ENCODE data around the gene TLR2.

- TF ChIP-seq, protein P1, sequence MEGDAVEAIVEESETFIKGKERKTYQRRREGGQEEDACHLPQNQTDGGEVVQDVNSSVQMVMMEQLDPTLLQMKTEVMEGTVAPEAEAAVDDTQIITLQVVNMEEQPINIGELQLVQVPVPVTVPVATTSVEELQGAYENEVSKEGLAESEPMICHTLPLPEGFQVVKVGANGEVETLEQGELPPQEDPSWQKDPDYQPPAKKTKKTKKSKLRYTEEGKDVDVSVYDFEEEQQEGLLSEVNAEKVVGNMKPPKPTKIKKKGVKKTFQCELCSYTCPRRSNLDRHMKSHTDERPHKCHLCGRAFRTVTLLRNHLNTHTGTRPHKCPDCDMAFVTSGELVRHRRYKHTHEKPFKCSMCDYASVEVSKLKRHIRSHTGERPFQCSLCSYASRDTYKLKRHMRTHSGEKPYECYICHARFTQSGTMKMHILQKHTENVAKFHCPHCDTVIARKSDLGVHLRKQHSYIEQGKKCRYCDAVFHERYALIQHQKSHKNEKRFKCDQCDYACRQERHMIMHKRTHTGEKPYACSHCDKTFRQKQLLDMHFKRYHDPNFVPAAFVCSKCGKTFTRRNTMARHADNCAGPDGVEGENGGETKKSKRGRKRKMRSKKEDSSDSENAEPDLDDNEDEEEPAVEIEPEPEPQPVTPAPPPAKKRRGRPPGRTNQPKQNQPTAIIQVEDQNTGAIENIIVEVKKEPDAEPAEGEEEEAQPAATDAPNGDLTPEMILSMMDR (conservative IDR thresholded peaks at IDR 0.05; ENCODE audit: low read depth, low read length): no peak
- TF ChIP-seq POLR2A (IDR thresholded peaks at IDR 0.05; ENCODE audit: low read depth, low read length): no peak
- no peak for TF ChIP-seq RAD21 (IDR thresholded peaks at IDR 0.05; ENCODE audit: low read length)
- no peak for TF ChIP-seq FOS (IDR thresholded peaks at IDR 0.05; ENCODE audit: low read depth, low read length)
- TF ChIP-seq MAZ (IDR thresholded peaks at IDR 0.05; ENCODE audit: borderline replicate concordance, low read depth, low read length): no peak
- no peak for TF ChIP-seq BHLHE40 (IDR thresholded peaks at IDR 0.05; ENCODE audit: low read depth, low read length)
- no peak for TF ChIP-seq CEBPB (IDR thresholded peaks at IDR 0.05; ENCODE audit: low read depth, low read length)
- no peak for TF ChIP-seq RCOR1 (IDR thresholded peaks at IDR 0.05; ENCODE audit: insufficient replicate concordance, low read length)
- TF ChIP-seq RFX5 (IDR thresholded peaks at IDR 0.05; ENCODE audit: low read depth, low read length): no peak
- TF ChIP-seq MXI1 (IDR thresholded peaks at IDR 0.05; ENCODE audit: borderline replicate concordance, low read depth, low read length): no peak
Observed at GRCh38 chr4:153668647-153669046, 15.4 kb upstream of the TLR2 start.

All from IMR-90 (cell line).